ENCODE data around the gene TIPIN. TPM values are rescaled to one million over a fixed set of nuclear protein-coding genes. Genes with fewer than 3 reads are reported as not detected.
A peak's percentile ranks its signal among the peaks of the same experiment; 100 is the strongest.

The TIPIN gene
- total RNA-seq (10 to 100 TPM in 1 of 5 donors, 1 to 10 TPM in 3, not detected in 1; 2.3 to 13.8 (median 8.4) TPM), polyA plus RNA-seq (1 to 10 TPM; 2.7 to 3.1 (median 2.9) TPM)
- long read RNA-seq, donor 1 = 0 reads
- long read RNA-seq, donor 2, partial matches to known transcripts = 0 of 1 reads
- long read RNA-seq, donor 2, other reads (novel, unspliced or antisense) = 0 of 1 reads
- long read RNA-seq, donor 3, partial matches to known transcripts = 0 of 4 reads
- long read RNA-seq, donor 3, other reads (novel, unspliced or antisense) = 0 of 4 reads
- long read RNA-seq, donor 4 = 0 reads
- long read RNA-seq, donor 5, partial matches to known transcripts = 0 of 1 reads
- long read RNA-seq, donor 5, other reads (novel, unspliced or antisense) = 0 of 1 reads
- long read RNA-seq, donor 6, partial matches to known transcripts = 0 of 4 reads
- long read RNA-seq, donor 6, other reads (novel, unspliced or antisense) = 0 of 4 reads
- long read RNA-seq, donor 7, partial matches to known transcripts = 0 of 1 reads
- long read RNA-seq, donor 7, other reads (novel, unspliced or antisense) = 0 of 1 reads
- long read RNA-seq, donor 8, partial matches to known transcripts = 0 of 1 reads
- long read RNA-seq, donor 8, other reads (novel, unspliced or antisense) = 0 of 1 reads
- long read RNA-seq, donor 9, partial matches to known transcripts = 0 of 2 reads
- long read RNA-seq, donor 9, other reads (novel, unspliced or antisense) = 0 of 2 reads
- long read RNA-seq, donor 10 = 0 reads

GRCh38 chr15:66356359-66357236 is at the start of gene TIPIN:
TIPIN (minus strand) TSS chr15:66356685; CDS start chr15:66352947, 3,738 bp downstream.
- H3K27ac ChIP-seq = peak within 1 kb of the TSS; percentile 71 to 88 (median 80)
- peak; percentile 97 to 98 for DNase-seq
- peaks cover 4 to 20% (median 15%) of the 10 kb centered on the region in 4 donors for H3K4me1 ChIP-seq
- H3K36me3 ChIP-seq = peaks cover 0 to 12% (median 12%) of the 10 kb centered on the region in 4 donors
- no peaks in the 10 kb centered on the region for H3K27me3 ChIP-seq
- intact Hi-C loops (cut with DNase I; ENCODE audit: low total_unique reads) = no loop called here
- 5 to 7% (median 6%) methylated on average over 51 of the region's 51 CpGs for WGBS, 5 donors
- no peak for TF ChIP-seq CTCF (IDR thresholded peaks at IDR 0.05)
- peak; percentile 61 to 77 (median 73) for TF ChIP-seq POLR2AphosphoS5 (IDR thresholded peaks at IDR 0.05)
- H3K4me3 ChIP-seq = peak within 1 kb of the TSS; percentile 59 to 73 (median 65)
- H3K9me3 ChIP-seq = no peaks in the 10 kb centered on the region

DNA sequence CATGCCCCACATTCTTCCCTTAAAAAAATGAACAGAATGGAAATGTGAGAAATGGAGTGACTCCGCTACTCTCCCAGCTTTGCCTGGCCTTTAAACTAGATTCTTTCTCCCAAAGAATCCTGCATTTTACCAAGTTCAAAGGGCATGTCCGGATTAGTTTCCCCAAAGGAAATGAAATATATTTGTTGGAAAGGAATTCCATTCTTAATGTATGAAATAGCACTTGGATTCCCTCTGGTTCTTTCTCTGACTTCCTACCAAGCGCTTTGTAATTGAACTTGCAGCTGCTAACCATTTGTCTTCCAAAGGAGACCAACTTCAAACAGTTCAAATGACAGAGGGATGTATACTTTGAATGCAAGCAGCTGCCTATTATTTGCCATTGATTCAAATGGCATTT is 49.1 kb upstream of the TIPIN start:
- Histone ChIP-seq H3K36me3 (no peaks in the 10 kb centered on the region), H3K9me3 (no peaks in the 10 kb centered on the region), H3K4me1 (peaks cover 0 to 73% (median 22%) of the 10 kb centered on the region in 4 donors), H3K4me3 (no peak overlapping the region), H3K27ac (no peak overlapping the region), H3K27me3 (no peaks in the 10 kb centered on the region)
- WGBS, 5 donors = 52 to 79% (median 74%) methylated on average over 3 of the region's 3 CpGs
- peak in 1 of 2 donors; percentile 72 for DNase-seq
- TF ChIP-seq CTCF (IDR thresholded peaks at IDR 0.05) = no peak
- TF ChIP-seq POLR2A (IDR thresholded peaks at IDR 0.05) = no peak
- no peak for TF ChIP-seq POLR2AphosphoS5 (IDR thresholded peaks at IDR 0.05)
- intact Hi-C loops (cut with DNase I; ENCODE audit: low total_unique reads) = no loop called here

GRCh38 chr15:66405007-66405406 is 48.5 kb upstream of the TIPIN start:
- Histone ChIP-seq H3K9me3 (no peaks in the 10 kb centered on the region), H3K27me3 (no peaks in the 10 kb centered on the region), H3K4me1 (peaks cover 0 to 73% (median 22%) of the 10 kb centered on the region in 4 donors), H3K4me3 (no peak overlapping the region), H3K27ac (no peak overlapping the region), H3K36me3 (peaks cover 0 to 2% (median 0%) of the 10 kb centered on the region in 4 donors)
- WGBS, 5 donors = 78 to 93% (median 87%) methylated on average over 2 of the region's 2 CpGs
- DNase-seq = no peak
- intact Hi-C loops (cut with DNase I; ENCODE audit: low total_unique reads) = no loop called here
- TF ChIP-seq POLR2AphosphoS5 (IDR thresholded peaks at IDR 0.05) (no peak), POLR2A (IDR thresholded peaks at IDR 0.05) (no peak), EP300 (IDR thresholded peaks at IDR 0.05) (no peak), CTCF (IDR thresholded peaks at IDR 0.05) (no peak)

- peaks cover 0 to 70% (median 22%) of the 10 kb centered on the region in 4 donors for H3K4me1 ChIP-seq
- H3K27ac ChIP-seq = no peak overlapping the region
- DNase-seq = no peak
- H3K4me3 ChIP-seq = no peak overlapping the region
- TF ChIP-seq POLR2AphosphoS5 (IDR thresholded peaks at IDR 0.05) = no peak
- TF ChIP-seq POLR2A (IDR thresholded peaks at IDR 0.05) = no peak
- TF ChIP-seq CTCF (IDR thresholded peaks at IDR 0.05) = no peak
- no peak for TF ChIP-seq EP300 (IDR thresholded peaks at IDR 0.05)
- WGBS, 5 donors = 69 to 86% (median 83%) methylated on average over 7 of the region's 7 CpGs
- intact Hi-C loops (cut with DNase I; ENCODE audit: low total_unique reads) = no loop called here
- no peaks in the 10 kb centered on the region for H3K27me3 ChIP-seq
- H3K9me3 ChIP-seq = no peaks in the 10 kb centered on the region
- peaks cover 0 to 7% (median 1%) of the 10 kb centered on the region in 4 donors for H3K36me3 ChIP-seq
Measured at GRCh38 chr15:66404532-66404931, 48.0 kb upstream of the TIPIN start.
